Dedifferentiated amniotic fluid mesenchymal stem cell (primary cell): ENCODE results near the gene CPNE7.
"Not testable (repeated sequence)": the region's sequence is repeated elsewhere in the genome, so short reads cannot be mapped to it uniquely, and the experiment has no call there.

Source experiments
- DNase-seq: peaks from one replicate; pipeline ENCODE4 v3.0.0-alpha.2; 2016; ENCODE audit errors: extremely low spot score

Gene CPNE7

DNA sequence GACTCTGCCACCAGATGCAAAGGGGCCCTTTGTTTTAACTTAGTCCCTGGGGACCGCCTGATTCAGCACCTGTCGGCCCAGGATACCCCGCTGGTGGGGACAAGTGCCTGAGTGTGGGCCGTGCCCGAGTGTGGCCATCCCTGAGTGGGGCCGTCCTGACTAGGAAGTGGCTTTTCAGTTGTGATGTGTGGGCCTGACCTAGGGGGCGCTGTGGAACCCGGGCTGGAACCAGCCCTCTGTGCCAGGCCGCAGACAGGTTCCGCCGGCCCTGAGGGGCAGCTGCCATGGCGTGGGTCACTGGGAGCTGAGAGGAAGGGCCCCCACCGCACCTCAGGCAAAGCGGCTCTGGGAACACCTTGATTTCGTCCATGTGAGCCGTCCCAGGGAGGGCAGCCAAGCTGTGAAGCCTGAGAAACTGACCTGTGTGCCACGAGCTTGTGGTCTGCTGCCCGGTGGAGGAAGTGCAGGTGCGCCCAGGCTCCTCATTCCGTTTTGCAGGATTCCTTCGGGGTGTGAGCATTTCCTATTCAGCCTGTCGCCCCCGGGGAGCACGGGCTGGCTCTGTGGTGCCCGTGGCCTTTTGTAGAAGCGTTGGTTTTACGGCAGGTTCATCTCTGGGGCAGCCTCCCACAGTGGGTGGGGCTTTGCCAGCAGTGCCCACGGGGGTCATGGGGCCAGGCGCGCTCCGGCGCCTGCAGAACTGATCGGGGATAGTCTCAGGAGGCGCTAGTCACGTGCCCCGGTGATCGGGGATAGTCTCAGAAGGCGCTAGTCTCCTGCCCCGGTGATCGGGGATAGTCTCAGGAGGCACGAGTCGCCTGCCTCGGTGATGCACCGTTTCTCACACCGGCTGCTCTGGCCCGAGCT, 9.8 kb upstream of the CPNE7 start:
- DNase-seq, result no peak

DNA sequence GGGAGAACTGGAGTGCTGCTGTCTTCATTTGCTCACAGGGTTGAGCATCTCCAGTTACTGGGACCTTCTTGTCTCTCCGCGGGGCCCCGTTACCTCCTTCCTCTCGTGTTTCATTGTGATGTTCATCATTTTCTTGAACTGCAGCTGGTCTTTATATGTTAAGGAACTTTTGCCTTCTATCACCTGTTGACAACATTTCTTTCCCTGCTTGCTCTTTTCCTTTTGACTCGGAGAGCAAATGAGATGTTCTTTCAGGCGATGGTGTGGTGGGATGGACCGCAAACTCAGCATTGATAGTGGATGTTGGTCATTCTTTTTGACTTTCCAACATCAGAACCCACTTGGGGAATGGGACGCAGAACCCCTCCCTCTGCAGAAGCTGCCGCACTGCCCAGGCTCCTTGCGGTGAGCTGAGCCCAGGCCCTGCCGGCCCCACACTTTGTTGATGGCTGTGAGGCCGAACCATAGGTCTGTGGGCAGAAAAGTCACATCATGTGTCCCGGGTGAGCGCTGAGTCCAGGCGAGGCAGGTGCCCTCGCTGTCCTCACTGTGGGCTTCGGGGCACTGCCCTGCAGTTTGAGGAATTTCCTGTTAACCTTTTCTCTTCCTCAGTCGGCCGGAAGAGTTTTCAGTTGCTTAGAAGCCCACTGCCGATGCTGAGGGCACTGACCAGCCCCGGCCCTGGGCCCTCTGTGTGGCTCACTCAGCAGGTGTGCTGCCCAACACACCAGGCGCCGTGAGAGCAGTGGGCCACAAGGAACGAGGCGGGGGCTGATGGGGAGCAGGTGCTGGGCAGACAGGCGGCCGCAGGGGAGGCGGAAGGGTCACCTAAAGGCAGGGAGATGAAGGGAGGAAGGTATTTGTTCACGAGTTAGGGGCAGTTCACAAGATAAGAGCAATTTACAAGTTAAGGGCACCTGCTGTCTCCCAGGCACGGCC, 7.6 kb upstream of the CPNE7 start:
- no peak for DNase-seq

DNA sequence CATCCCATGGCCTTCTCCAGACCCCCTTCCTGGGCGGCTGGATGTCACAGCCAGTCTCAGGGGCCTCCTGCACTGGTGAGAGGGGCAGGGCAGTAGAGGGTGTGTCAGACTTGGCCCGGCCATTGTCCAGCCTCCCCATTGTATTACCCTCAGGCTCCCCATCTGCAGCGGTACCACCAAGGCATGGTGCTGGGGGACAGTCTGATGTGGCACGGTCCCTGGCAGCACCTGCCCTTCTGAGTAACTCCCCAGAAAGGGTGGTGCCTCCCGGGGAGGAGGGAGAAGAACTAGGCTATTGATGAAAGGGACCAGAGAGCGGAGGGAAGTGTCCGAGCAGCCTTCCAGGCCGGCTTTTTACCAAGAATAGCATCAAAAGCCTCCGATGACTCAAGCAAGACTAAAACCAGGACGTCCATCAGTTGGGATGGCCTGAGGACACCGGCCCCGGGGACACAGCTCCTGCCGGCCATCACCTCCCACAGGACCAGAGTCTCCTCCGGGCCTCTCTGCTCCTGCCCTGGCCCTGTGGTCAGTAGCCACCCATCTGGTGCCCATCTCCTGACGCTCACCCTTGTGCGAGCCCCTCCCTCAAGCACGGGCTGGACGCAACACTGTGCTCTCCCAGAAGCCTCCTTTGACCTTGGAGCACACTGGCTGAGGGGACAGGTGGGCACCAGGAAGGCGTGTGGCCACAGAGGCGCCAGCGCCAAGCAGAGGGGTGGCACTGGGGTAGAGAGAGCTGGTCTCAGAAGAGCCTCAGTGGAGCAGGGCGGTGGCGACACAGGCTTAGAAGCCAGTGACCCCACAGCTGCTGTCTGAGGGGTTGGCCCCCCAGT, 5.8 kb upstream of the CPNE7 start:
- DNase-seq, result no peak

DNA sequence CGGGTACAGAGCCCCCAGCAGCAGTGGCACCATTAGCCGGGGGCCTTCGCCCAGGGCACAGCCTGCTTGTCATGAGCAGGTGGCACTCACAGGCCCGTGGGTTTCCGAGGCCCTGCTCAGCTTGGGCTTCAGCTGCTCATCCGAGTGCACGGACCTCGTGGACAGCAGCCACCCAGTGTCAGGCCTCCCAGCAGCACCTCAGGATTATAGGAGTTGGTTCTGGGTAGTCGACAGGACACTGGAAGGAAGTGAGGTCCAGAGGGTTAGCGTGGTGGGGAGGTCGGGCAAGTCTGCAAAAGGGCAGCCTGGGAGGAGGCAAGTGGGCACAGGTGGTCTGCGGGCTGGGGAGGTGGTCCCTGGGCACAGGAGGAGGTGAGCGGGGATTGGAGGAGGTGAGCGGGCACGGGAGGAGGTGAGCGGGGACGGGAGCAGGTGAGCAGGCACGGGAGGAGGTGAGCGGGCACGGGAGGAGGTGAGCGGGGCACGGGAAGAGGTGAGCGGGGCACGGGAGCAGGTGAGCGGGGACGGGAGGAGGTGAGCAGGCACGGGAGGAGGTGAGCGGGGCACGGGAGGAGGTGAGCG, 5.1 kb upstream of the CPNE7 start:
- no peak for DNase-seq

DNA sequence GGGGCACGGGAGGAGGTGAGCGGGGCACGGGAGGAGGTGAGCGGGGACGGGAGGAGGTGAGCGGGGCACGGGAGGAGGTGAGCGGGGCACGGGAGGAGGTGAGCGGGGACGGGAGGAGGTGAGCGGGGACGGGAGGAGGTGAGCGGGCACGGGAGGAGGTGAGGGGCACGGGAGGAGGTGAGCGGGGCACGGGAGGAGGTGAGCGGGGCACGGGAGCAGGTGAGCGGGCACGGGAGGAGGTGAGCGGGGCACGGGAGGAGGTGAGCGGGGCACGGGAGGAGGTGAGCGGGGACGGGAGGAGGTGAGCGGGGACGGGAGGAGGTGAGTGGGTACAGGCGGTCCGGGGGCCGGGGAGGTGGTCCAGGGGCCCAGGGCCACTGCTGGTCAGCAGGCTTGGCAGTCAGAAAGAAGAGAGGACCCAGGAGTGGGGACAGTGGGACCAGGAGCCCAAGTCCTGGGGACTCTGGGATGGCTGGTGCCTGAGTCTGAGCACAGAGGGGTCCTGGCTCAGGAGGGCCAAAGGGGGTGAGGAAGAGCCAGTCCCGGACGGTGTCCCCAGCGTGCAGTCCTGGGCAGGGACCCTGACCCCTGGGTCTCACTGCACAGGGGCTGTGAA, 4.5 kb upstream of the CPNE7 start:
- not testable (repeated sequence) for DNase-seq

DNA sequence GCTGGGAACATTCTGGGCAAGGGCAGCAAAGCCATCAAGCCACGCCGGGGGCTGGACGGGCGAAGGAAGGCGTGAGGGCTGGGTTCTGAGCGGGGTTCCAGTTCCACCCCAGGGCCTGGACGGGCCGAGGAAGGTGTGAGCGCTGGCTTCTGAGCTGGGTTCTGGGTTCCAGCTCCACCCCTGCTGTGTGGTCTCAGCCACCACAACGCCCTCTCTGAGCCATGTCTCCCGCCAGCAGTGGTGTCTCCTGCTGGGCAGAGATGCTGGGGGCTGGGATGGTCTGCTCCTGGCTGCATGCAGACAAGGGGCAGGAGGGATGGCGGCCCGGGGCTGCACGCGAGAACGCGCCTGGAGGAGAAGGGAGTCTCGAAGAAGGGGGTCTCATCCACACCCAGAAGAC, 3.9 kb upstream of the CPNE7 start:
- no peak for DNase-seq

DNA sequence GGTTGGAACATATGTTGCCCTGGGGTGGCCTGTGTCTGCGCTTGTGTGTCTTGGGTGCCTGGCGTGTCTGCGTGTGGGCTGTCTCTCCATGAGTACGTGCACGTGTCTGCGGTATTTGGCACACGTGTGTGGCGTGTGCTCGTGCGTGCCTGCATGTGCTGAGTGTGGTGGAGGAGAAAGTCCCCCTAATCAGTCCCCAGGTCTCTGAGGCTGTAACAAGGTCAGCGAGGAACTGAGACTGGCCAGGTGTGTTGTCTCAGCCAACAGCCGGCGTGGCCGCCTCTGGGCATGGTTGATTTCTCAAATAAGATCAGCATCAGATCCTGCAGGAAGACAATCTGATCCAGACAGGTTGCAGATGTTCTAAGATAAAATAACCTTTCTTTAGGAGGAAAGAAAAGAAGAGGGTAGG, 3.5 kb upstream of the CPNE7 start:
- DNase-seq, result no peak

DNA sequence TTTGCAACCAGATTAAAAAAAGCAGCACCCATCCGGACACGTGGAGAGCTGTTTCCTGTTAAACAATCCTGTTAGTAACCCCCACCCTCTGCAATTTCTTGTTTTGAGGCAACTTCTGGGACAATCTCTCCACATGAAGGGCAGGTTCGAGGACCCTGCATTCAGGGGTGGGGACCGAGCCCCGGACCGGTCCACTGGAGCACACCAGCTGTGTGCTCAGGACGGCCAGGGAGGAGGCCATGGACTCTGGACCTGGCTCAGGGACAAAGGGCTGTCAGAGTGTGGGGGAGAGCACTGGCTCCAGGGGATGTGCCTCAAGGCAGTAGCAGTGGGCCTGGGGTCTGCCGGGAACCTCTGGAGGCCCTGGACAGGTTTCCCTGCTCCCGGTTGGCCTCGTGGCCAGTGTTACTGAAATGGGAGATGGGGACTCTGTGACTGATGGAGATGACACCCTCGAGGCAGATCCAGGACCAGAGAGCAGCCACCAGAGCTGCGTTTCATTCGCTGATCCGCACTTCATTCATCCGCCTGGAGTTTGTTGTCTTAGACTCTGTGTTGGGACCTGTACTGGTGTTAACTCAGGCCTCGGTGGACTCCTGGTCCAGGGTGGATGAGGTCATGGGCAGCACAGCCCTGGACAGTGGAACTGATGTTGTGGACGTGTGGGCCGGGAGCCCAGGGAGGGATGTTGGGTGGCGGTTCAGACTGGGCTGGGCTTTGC, 2.9 kb upstream of the CPNE7 start:
- no peak for DNase-seq

DNA sequence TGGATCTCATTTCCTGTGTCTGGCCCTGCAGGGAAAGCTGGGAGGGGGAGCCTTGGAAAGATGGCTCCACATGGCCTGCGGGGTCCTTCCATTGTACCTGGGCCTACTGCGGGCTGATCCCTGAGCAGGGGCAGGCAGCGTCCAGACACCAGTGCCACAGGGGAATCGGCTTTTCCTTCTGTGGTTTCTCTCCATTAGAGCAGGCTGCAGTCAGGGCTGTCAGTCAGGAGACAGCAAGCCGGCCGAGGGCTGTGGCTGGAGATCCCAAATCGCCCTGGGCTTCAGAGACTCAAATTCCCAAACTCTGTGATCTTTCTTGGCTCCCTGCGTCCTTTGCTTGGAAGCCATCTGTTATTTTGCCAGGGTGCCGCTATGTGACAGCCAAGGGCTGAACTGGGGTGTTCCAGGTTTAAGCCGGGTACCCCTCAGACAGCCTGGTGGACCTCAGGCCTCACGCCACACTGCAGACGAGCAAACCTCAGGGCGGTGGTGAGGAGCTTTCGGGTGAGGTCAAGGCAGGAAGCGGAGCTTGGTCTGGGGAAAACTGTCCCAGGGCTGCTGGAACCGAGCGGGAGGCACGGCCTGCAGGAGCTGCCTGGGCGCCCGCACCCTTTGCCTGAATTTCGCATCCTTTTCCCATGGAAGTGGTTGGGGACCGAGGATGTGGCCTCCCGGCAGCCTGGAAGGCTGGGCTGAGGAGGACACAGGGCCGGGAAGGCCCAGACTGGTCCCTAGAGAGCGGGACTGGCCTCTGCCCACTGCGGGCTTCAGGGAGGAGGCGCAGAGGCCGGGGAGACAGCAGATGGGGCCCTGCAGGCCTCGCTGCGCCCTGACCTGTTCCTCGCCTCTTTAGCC, 1.5 kb upstream of the CPNE7 start:
- DNase-seq, result no peak

DNA sequence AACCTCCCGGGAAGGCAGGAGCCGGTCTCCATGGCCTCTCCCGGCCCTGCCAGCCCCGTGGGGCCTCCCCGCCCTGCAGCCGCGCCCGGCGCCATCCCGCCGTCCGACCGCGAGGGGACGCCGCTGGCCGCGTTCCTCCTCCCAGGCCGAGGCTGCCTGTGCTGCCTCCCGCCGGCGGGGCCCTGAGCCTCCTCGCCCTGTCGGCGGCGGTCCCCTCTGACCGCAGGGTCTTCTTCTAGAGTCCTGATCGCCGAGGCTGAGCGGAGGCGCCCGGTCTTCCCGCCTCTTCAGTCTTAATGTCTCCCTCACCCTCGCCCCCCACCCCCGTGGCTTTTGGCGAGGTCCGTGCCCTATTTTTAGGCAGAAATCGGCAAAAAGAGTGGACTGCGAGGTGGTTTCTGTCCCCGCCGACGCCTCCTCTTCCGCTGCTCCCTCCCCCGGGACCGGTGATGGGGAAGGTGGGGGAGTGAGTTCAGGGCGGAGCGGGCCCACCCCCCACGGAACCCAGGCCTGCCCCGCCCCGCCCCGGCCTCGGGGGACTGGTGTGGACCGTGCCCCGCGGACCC, 794 bp upstream of the CPNE7 start:
- DNase-seq, result peak; percentile 40

DNA sequence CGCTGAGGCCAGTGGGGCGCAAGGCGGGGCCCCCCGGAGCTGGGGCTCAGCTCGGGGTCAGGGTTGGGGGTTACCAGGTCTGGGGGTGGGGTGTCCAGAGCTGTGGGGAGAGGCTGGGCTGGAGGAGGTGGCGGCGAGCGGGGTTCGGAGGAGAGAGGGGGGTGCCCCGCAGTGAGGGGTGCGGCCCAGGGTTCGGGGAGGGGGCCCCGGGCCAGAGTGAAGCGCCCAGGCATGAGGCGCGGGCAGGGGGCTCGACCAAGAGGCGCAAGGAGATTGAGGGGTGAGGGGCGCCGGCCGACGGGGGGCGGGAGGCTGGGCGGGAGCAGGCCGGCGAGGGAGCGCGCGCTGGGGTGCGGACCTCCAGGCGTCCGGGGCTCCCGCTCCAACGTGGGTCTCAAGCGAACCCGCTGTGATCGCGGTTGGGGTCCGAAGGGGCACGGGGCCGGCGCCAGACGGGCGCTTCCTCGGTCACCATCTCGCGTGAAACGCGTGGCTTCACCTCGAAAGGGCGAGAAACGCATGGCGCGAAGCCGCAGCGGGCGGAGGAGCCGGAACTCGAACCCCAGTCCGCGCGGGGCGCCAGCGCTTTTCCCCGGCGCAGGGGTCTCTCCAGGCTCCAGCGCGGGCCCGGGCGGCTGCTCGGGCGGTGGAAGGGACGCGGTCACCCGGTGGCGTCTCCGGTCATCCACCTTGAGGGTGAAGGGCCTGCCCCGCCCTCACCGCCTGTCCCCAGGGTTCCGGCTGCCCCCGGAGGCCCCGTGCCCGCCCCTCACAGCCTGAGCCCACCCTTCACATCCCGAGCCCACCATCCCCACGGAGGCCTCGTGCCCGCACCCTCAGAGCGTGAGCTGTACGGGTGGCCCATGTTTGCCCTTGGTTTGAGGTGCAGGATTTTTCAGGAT, 846 bp downstream of the CPNE7 start:
- DNase-seq, result no peak

DNA sequence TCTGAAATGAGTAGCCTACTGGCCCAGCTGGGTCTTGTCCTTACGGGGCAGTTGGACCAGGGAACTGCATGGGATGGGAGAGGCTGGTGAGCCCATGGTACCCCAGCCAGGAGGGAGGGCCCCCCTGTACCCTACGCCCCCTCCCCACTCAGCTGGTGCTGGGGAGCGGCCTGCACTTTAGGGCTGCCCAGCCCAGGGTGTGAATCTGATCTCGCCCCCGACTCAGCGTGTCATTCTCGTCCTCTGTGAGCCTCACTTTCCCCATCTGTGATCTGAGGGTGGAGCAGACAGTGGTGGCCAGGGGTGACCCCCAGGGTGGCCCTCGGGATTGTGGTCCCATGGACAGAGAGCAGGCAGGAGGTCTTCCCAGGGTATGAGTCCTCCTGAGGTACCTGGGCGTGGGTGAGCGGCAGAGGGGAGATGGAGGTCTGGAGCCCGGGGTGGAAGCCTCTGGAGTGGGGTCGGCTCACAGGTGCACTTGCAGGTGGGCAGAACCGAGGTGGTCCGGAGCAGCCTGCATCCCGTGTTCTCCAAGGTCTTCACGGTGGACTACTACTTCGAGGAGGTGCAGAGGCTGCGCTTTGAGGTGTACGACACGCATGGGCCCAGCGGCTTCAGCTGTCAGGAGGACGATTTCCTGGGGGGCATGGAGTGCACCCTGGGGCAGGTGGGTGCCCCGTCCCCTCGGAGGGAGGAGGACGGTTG, 1.6 kb downstream of the CPNE7 start:
- no peak for DNase-seq

DNA sequence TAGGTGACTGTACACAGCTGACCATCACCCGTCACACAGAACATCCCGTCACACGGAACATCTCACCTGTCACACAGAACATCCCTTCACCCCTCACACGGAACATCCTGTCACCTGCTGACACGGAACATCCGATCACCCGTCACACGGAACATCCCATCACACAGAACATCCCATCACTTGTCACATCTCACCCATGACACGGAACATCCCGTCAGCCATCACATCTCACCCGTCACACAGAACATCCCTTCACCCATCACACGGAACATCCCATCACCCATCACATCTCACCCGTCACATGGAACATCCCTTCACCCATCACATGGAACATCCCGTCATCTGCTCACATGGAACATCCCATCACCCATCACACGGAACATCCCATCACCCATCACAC, 3.8 kb downstream of the CPNE7 start:
- no peak for DNase-seq

DNA sequence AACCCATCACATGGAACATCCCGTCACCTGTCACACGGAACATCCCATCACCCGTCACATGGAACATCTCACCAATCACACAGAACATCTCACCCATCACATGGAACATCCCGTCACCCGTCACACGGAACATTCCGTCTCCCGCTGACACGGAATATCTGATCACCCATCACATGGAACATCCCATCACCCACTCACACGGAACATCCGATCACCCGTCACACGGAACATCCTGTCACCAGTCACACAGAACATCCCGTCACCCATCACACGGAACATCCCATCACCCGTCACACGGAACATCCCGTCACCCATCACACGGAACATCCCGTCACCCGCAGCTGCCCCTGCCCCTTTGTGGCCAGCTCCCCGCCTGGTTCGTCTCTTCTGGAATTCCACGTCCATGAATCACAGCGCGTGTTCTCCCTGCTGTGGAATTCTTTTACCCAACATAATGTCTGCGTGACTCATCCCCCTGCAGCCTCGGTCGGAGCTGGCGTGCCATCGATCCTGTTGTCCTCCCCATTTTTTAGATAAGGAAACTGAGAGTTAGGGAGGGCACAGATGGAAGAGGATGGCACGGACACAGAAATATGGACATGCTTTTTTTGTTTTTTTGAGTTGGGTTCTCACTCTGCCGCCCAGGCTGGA, 5.6 kb downstream of the CPNE7 start:
- peak; percentile 99 for DNase-seq

DNA sequence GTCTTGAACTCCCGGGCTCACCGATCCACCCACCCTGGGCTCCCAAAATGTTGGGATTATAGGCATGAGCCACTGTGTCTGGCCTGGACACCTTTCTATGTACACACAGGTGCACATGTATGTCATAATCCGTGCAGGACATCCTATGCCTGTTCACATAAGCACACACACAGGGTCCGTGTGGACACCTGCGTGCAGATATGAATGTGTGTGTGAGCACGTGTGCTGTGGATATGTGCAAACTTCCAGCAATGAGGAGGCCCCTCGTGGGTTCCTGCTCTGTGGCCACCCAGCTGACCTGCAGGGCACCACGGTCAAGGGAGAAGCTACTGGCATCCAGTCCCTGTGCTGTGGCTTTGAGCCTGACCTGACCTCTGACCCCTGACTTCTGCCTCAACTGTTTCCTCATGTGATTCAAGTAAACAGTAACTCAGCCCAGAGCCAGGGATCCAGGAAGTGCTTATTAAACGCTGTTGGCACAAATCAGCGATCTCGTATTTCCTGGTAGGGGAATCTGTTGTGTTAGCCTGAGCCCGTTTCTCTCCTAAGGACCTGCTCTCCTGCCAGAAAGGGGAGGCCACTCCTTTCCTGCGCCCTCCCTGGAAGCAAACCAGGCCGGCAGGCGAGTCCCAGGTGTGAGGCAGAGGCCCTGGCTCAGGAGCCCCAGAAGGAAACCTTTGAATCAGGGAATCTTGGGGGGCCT, 6.5 kb downstream of the CPNE7 start:
- DNase-seq, result no peak

DNA sequence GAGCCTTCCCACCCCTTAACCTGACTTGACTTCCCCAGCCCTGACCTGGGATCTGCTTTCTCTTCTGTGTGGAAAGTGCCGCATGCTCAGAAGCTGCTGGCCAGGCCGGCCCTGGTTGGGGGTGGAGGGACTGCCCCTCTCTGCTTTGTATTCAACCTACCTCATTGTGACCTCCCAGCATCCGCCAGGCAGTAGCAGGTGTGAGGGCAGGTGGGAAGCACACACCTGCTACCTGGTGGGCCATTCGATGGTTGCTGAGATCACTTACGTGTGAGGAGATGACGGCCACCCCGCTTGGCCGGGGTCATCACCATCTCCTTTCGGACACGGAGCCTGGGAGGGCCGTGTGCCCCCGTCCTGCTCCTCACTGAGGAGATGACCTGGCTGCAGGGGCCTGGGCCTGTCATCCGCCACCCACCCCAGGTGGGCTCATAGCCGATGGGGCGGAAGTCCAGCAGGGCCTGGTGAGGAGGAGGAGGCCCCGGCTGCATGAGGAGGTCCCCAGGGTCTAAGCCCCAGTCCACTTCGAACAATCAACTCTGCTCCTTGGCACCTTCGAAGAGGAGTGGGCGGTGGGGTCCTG, 7.1 kb downstream of the CPNE7 start:
- no peak for DNase-seq
